H1 (cell line): ENCODE data around the gene MAGEC3. TPM values are rescaled to one million over a fixed set of nuclear protein-coding genes. Genes with fewer than 3 reads are reported as not detected.

ENCODE experiments used
- USF2 ChIP-seq: IDR thresholded peaks from 2 replicates; pipeline ENCODE4 v1.6.1; 2011; ENCODE audit warnings: low read length, improper control_type of control experiment
- polyA plus RNA-seq, 7 experiments: library from polyadenylated mRNA; depleted of rRNA in 3 of 7; stranded (reverse) in 5 of 7; unstranded in 2 of 7; fragments of >200 nt in 5 of 7; fragments of 200-250 nt in 2 of 7; gene quantifications; 1 replicate in 5 of 7; 2 replicates in 1 of 7; 4 replicates in 1 of 7; pipeline versions ENCODE4 v1.2.1 to v1.2.3, GENCODE V29; 2011 to 2013; ENCODE audit warnings: missing spikeins in 2 of 7, mixed read lengths in 2 of 7
- total RNA-seq: library from RNA; stranded (reverse); fragmentation: NEBNext Ultra II Directional; extraction: Animal tissue kit (Norgen Biotek cat#: 25700); gene quantifications from 2 replicates; pipeline ENCODE4 v1.2.1, GENCODE V29; 2021

The MAGEC3 gene
- total and polyA plus RNA-seq, 2 of the 8 experiments (the other 6 are each of a cell fraction or from before 2014, with no cell fraction given), result not detected

DNA sequence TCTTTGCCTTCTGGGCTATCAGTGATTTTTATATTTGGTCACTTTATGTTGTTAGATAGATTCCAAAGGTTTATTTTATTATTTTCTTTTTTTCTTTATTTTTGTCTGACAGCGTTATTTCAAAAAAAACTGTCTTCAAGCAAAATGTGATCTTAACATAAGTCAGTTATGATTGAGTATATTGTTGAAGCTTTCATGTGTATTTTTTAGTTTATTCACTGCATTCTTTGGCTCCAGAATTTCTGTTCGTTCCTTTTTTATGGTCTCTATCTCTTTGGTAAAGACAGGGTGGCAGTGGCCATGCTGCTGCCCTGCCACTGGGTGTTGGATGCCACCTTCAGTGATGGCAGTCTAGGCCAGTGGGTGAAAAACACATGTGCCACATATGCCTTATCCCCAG, at the start of gene MAGEC3 (continued):
- no peak for TF ChIP-seq USF2
